ENCODE data around the gene NEUROD2. TPM values are rescaled to one million over a fixed set of nuclear protein-coding genes. Genes with fewer than 3 reads are reported as not detected.
A peak's percentile ranks its signal among the peaks of the same experiment; 100 is the strongest.

The NEUROD2 gene
- total and polyA plus RNA-seq, 4 donors: not detected

DNA sequence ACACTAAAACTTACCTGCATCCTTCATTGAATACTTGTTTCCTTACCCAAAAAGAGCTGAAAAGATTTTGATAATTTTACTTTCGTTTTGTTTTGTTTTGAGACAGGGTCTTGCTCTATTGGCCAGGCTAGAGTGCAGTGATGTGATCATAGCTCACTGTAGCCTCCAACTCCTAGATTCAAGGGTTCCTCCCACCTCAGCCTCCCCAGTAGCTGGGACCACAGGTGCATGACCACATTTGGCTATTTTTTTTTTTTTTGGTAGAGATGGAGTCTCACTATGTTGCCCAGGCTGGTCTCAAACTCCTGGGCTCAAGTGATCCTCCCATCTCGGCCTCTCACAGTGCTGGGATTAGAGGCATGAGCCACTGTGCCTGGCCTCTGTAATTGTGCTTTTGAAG, 47.4 kb upstream of the NEUROD2 start:
- H3K27me3 ChIP-seq (ENCODE audit: control insufficient read depth in 4 of 4, insufficient read depth in 4 of 4, low read length in 3 of 4): no peaks in the 10 kb centered on the region
- TF ChIP-seq EGR1 (IDR thresholded peaks at IDR 0.05; ENCODE audit: low read depth in 2 of 2): no peak
- TF ChIP-seq, protein P1, sequence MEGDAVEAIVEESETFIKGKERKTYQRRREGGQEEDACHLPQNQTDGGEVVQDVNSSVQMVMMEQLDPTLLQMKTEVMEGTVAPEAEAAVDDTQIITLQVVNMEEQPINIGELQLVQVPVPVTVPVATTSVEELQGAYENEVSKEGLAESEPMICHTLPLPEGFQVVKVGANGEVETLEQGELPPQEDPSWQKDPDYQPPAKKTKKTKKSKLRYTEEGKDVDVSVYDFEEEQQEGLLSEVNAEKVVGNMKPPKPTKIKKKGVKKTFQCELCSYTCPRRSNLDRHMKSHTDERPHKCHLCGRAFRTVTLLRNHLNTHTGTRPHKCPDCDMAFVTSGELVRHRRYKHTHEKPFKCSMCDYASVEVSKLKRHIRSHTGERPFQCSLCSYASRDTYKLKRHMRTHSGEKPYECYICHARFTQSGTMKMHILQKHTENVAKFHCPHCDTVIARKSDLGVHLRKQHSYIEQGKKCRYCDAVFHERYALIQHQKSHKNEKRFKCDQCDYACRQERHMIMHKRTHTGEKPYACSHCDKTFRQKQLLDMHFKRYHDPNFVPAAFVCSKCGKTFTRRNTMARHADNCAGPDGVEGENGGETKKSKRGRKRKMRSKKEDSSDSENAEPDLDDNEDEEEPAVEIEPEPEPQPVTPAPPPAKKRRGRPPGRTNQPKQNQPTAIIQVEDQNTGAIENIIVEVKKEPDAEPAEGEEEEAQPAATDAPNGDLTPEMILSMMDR (IDR thresholded peaks at IDR 0.05; ENCODE audit: low read depth, low read length, missing input control): no peak
- TF ChIP-seq GABPA (IDR thresholded peaks at IDR 0.05 in 1 of 2, conservative IDR thresholded peaks at IDR 0.05 in 1 of 2): no peak
- no peak for TF ChIP-seq FOXA2 (IDR thresholded peaks at IDR 0.05)
- no peak for TF ChIP-seq FOXA1 (IDR thresholded peaks at IDR 0.05)
- no peak for TF ChIP-seq RXRA (IDR thresholded peaks at IDR 0.05)
- TF ChIP-seq, protein P2, sequence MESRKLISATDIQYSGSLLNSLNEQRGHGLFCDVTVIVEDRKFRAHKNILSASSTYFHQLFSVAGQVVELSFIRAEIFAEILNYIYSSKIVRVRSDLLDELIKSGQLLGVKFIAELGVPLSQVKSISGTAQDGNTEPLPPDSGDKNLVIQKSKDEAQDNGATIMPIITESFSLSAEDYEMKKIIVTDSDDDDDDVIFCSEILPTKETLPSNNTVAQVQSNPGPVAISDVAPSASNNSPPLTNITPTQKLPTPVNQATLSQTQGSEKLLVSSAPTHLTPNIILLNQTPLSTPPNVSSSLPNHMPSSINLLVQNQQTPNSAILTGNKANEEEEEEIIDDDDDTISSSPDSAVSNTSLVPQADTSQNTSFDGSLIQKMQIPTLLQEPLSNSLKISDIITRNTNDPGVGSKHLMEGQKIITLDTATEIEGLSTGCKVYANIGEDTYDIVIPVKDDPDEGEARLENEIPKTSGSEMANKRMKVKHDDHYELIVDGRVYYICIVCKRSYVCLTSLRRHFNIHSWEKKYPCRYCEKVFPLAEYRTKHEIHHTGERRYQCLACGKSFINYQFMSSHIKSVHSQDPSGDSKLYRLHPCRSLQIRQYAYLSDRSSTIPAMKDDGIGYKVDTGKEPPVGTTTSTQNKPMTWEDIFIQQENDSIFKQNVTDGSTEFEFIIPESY (IDR thresholded peaks at IDR 0.05): no peak
- no peak for TF ChIP-seq YY1 (IDR thresholded peaks at IDR 0.05)
- TF ChIP-seq, protein P3, sequence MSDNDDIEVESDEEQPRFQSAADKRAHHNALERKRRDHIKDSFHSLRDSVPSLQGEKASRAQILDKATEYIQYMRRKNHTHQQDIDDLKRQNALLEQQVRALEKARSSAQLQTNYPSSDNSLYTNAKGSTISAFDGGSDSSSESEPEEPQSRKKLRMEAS (IDR thresholded peaks at IDR 0.05): no peak
- TF ChIP-seq NR2F2 (IDR thresholded peaks at IDR 0.05): no peak
- no peak for DNase-seq (ENCODE audit: low spot score)
- peaks cover 3 to 6% (median 6%) of the 10 kb centered on the region in 4 donors for H3K4me1 ChIP-seq (ENCODE audit: control insufficient read depth in 4 of 4, insufficient read depth in 4 of 4, low read length in 3 of 4)
- no peak overlapping the region for H3K27ac ChIP-seq (ENCODE audit: low read depth in 1 of 2, low read length in 2 of 2)
- WGBS: 92% methylated on average over 2 of the region's 2 CpGs
- no peak overlapping the region for H3K4me3 ChIP-seq (ENCODE audit: low read depth in 1 of 3, low read length in 3 of 3)
- H3K36me3 ChIP-seq (ENCODE audit: control insufficient read depth in 4 of 4, insufficient read depth in 3 of 4, low read depth in 1 of 4, low read length in 3 of 4): peaks cover 0 to 8% (median 4%) of the 10 kb centered on the region in 4 donors
- no peak overlapping the region for H3K9ac ChIP-seq (ENCODE audit: low read depth in 1 of 2, low read length in 2 of 2)
- no peaks in the 10 kb centered on the region for H3K9me3 ChIP-seq (ENCODE audit: control insufficient read depth in 4 of 4, low read length in 3 of 4)

DNA sequence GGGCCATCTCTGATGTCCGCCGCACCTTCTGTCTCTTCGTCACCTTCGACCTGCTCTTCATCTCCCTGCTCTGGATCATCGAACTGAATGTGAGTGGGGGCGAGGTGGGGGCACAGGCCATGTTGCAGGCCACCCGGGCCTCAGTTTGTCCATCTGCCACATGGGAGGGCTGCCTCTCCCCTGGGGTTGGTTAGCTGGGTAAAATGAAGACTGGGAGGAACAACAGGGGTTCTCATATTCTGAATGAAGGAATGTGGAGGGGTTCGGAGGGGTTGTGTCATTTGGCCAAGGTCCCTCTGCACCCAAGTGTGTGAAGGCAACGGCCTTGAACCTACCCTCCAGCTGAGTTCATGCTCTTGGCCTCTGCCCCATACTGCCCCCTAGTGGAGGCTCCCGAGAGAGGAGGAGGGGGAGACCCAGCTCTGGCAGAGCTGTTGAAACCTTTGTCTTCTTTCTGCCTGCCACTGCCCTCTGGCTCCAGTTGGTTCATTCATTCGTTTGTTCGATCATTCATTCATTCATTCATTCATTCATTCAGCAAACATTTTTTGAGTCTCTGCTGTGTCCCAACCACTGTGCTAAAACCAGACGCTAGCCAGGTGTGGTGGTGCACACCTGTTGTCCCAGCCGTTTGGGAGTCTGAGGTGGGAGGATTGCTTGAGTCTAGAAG, 46.1 kb upstream of the NEUROD2 start:
- H3K9ac ChIP-seq (ENCODE audit: low read depth in 1 of 2, low read length in 2 of 2): no peak overlapping the region
- 63% methylated on average over 14 of the region's 14 CpGs for WGBS
- TF ChIP-seq, protein P4, sequence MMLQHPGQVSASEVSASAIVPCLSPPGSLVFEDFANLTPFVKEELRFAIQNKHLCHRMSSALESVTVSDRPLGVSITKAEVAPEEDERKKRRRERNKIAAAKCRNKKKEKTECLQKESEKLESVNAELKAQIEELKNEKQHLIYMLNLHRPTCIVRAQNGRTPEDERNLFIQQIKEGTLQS (IDR thresholded peaks at IDR 0.05): no peak
- TF ChIP-seq HNF4A (conservative IDR thresholded peaks at IDR 0.05) (peak in 1 of 2 donors; percentile 60), TAF1 (conservative IDR thresholded peaks at IDR 0.05) (no peak), RXRA (IDR thresholded peaks at IDR 0.05) (peak in 1 of 2 donors; percentile 72), RAD21 (IDR thresholded peaks at IDR 0.05) (peak in 1 of 2 donors; percentile 75), NR2F2 (IDR thresholded peaks at IDR 0.05) (no peak), FOXA2 (IDR thresholded peaks at IDR 0.05) (no peak), EGR1 (IDR thresholded peaks at IDR 0.05; ENCODE audit: low read depth in 2 of 2) (no peak)
- TF ChIP-seq, protein P1 (IDR thresholded peaks at IDR 0.05; ENCODE audit: low read depth, low read length, missing input control): peak; percentile 63
- TF ChIP-seq, protein P2 (IDR thresholded peaks at IDR 0.05): no peak

More for the DNA sequence above, 46.1 kb upstream of the NEUROD2 start:
- Histone ChIP-seq H3K9me3 (ENCODE audit: control insufficient read depth in 4 of 4, low read length in 3 of 4) (no peaks in the 10 kb centered on the region), H3K27me3 (ENCODE audit: control insufficient read depth in 4 of 4, insufficient read depth in 4 of 4, low read length in 3 of 4) (no peaks in the 10 kb centered on the region), H3K36me3 (ENCODE audit: control insufficient read depth in 4 of 4, insufficient read depth in 3 of 4, low read depth in 1 of 4, low read length in 3 of 4) (peaks cover 0 to 7% (median 3%) of the 10 kb centered on the region in 4 donors), H3K4me1 (ENCODE audit: control insufficient read depth in 4 of 4, insufficient read depth in 4 of 4, low read length in 3 of 4) (peaks cover 3 to 6% (median 4%) of the 10 kb centered on the region in 4 donors), H3K27ac (ENCODE audit: low read depth in 1 of 2, low read length in 2 of 2) (no peak overlapping the region), H3K4me3 (ENCODE audit: low read depth in 1 of 3, low read length in 3 of 3) (no peak overlapping the region)
- peak; percentile 85 for DNase-seq (ENCODE audit: low spot score)

Data from liver (tissue), 9 donors.